ENCODE results near the gene KIF9.

GRCh38 chr3:47265725-47266428 is 16.7 kb downstream of the KIF9 start:
- no peak for TF ChIP-seq POLR2A (IDR thresholded peaks at IDR 0.05)
- TF ChIP-seq CTCF (IDR thresholded peaks at IDR 0.05 in 4 of 5, conservative IDR thresholded peaks at IDR 0.05 in 1 of 5): no peak
